ENCODE measurements around the gene RPS8. TPM values are rescaled to one million over a fixed set of nuclear protein-coding genes. Genes with fewer than 3 reads are reported as not detected.
"Not testable (repeated sequence)": the region's sequence is repeated elsewhere in the genome, so short reads cannot be mapped to it uniquely, and the experiment has no call there.

RPS8 gene
- 894 and 2,421 TPM in 2 replicates for total RNA-seq (ENCODE audit: low replicate concordance)

GRCh38 chr1:44775078-44775929 lies at the start of gene RPS8:
Gene RPS8, plus strand, starts transcription at chr1:44775540. Its CDS starts 57 bp downstream, at chr1:44775597.
- no peak for TF ChIP-seq CTCF (IDR thresholded peaks at IDR 0.05; ENCODE audit: insufficient read depth, low read length)
- H3K4me3 ChIP-seq (ENCODE audit: low read depth, low read length): peak within 1 kb of the TSS; percentile 88
- peak; percentile 93 for DNase-seq (ENCODE audit: low read depth)

GRCh38 chr1:44730741-44731512 lies 44.4 kb upstream of the RPS8 start, which contains the start of gene RNU5D-1:
Gene RNU5D-1, minus strand, starts transcription at chr1:44731170.
- H3K4me3 ChIP-seq (ENCODE audit: low read depth, low read length): peak within 1 kb of the TSS; percentile 8
- peak; percentile 99 for DNase-seq (ENCODE audit: low read depth)
- peak; percentile 82 for TF ChIP-seq CTCF (IDR thresholded peaks at IDR 0.05; ENCODE audit: insufficient read depth, low read length)

- no peak overlapping the region for H3K4me3 ChIP-seq (ENCODE audit: low read depth, low read length)
- DNase-seq (ENCODE audit: low read depth): peak; percentile 23
- no peak for TF ChIP-seq CTCF (IDR thresholded peaks at IDR 0.05; ENCODE audit: insufficient read depth, low read length)
Observed at GRCh38 chr1:44733365-44733764, 42.0 kb upstream of the RPS8 start.

GRCh38 chr1:44733784-44734183 lies 41.6 kb upstream of the RPS8 start:
- DNase-seq (ENCODE audit: low read depth): no peak
- no peak overlapping the region for H3K4me3 ChIP-seq (ENCODE audit: low read depth, low read length)
- TF ChIP-seq CTCF (IDR thresholded peaks at IDR 0.05; ENCODE audit: insufficient read depth, low read length): no peak

GRCh38 chr1:44735992-44736391 lies 39.3 kb upstream of the RPS8 start:
- DNase-seq (ENCODE audit: low read depth): no peak
- H3K4me3 ChIP-seq (ENCODE audit: low read depth, low read length): no peak overlapping the region
- no peak for TF ChIP-seq CTCF (IDR thresholded peaks at IDR 0.05; ENCODE audit: insufficient read depth, low read length)

- DNase-seq (ENCODE audit: low read depth): not testable (repeated sequence)
Observed at GRCh38 chr1:44738953-44739306, 36.4 kb upstream of the RPS8 start.

More at GRCh38 chr1:44738953-44739306, 36.4 kb upstream of the RPS8 start:
- H3K4me3 ChIP-seq (ENCODE audit: low read depth, low read length): peak overlapping the region; percentile 80

All from fibroblast of the aortic adventitia (primary cell).